Transverse colon (tissue), 4 donors: ENCODE data around the gene SOX8. TPM values are rescaled to one million over a fixed set of nuclear protein-coding genes. Genes with fewer than 3 reads are reported as not detected.

ENCODE experiments used
- DNase-seq: peaks from one replicate; pipeline ENCODE4 v3.0.0-alpha.2; 2019
- H3K27ac ChIP-seq, 4 donors: fragments of 200-600 bp; sonication (generic); 2 replicates each; pipeline ENCODE4 v1.5.1; 2016 to 2018; ENCODE audit warnings: inconsistent platforms in 4 of 4
- H3K27me3 ChIP-seq: fragments of 200-600 bp; sonication (generic); 2 replicates; pipeline ENCODE4 v1.5.1; 2017; ENCODE audit warnings: inconsistent platforms
- H3K36me3 ChIP-seq, 4 donors: fragments of 200-600 bp; sonication (generic); 2 replicates each; pipeline ENCODE4 v1.5.1; 2017 to 2019; ENCODE audit warnings: inconsistent platforms in 4 of 4
- H3K4me1 ChIP-seq, 4 donors: fragments of 200-600 bp; sonication (generic); 2 replicates each; pipeline ENCODE4 v1.5.1; 2017 to 2020; ENCODE audit warnings: inconsistent platforms in 4 of 4
- H3K4me3 ChIP-seq, 4 donors: fragments of 200-600 bp; sonication (generic); 1 replicate in 1 of 4; 2 replicates in 3 of 4; pipeline versions ENCODE4 v1.5.1 to v1.6.1; 2017 to 2019; ENCODE audit warnings: inconsistent platforms in 4 of 4
- H3K9me3 ChIP-seq, 2 donors: fragments of 200-600 bp; sonication (generic); 2 replicates each; pipeline ENCODE4 v1.5.1; 2017 to 2019; ENCODE audit warnings: inconsistent platforms in 2 of 2
- CTCF ChIP-seq, 5 experiments: fragments of 200-600 bp in 3 of 5; fragments of 450-650 bp in 2 of 5; sonication (generic) in 3 of 5; IDR thresholded peaks; 1 replicate in 2 of 5; 2 replicates in 3 of 5; pipeline ENCODE4 v1.5.1; 2016 to 2017; ENCODE audit warnings: antibody characterized with exemption in 5 of 5, inconsistent platforms in 3 of 5, mild to moderate bottlenecking in 2 of 5, moderate library complexity in 1 of 5
- EP300 ChIP-seq: sonication (generic); formaldehyde crosslinking; IDR thresholded peaks from one replicate; pipeline ENCODE4 v1.6.1; 2017; ENCODE audit warnings: antibody characterized with exemption, low read depth
- POLR2A ChIP-seq: fragments of 450-650 bp; IDR thresholded peaks from one replicate; pipeline ENCODE4 v1.6.1; 2016; ENCODE audit warnings: antibody characterized with exemption, mild to moderate bottlenecking, moderate library complexity
- POLR2AphosphoS5 ChIP-seq, 3 donors: sonication (generic); formaldehyde crosslinking; IDR thresholded peaks; one replicate each; pipeline ENCODE4 v1.6.1; 2016; ENCODE audit warnings: antibody characterized with exemption in 3 of 3
- WGBS, 2 donors: methylation state at CpG; one replicate each; pipeline ENCODE4 v1.1.5; 2018; ENCODE audit warnings: low coverage in 1 of 2; 5-methylcytosine and 5-hydroxymethylcytosine counted together
- in situ Hi-C, 4 donors: fragments of 200-750 bp; cut with MboI; loops; one replicate each; pipeline versions ENCODE4 v1.15.0 to v1.15.1; 2017; ENCODE audit warnings: low sequenced_read_pairs in 3 of 4, low pct_ligation_motif_present in 1 of 4, low pct_unique_long_range_greater_than_20kb in 1 of 4
- intact Hi-C: fragments of 100-400 bp; cut with DNase I; formaldehyde crosslinking; loops from one replicate; pipeline ENCODE4 v1.15.1; 2023; ENCODE audit warnings: low total_unique reads
- total RNA-seq, 4 donors: library from RNA; depleted of rRNA; stranded (reverse); fragments of >200 nt; gene quantifications; one replicate each; pipeline ENCODE4 v1.1.0, GENCODE V29; 2016

The SOX8 gene
- total RNA-seq: 1 to 10 TPM in 1 of 4 donors, under 1 TPM in 3; 0.37 to 1.9 (median 0.50) TPM

- Histone ChIP-seq H3K36me3 (no peaks in the 10 kb centered on the region), H3K27me3 (peaks cover 58% of the 10 kb centered on the region), H3K4me1 (peaks cover 4 to 23% (median 13%) of the 10 kb centered on the region in 4 donors), H3K4me3 (peak within 1 kb of the TSS; percentile 29 to 59 (median 43)), H3K27ac (no peak within 1 kb of the TSS), H3K9me3 (no peaks in the 10 kb centered on the region)
- no peak for DNase-seq
- in situ Hi-C loops: no loop called here
- 2% methylated on average over 28 of the region's 80 CpGs; no CpG with 5 or more reads in 1 of the 2 donors for WGBS, 2 donors
- intact Hi-C loops: no loop called here
- no peak for TF ChIP-seq POLR2A
- no peak for TF ChIP-seq EP300
- TF ChIP-seq POLR2AphosphoS5 (IDR thresholded peaks at IDR 0.05): no peak
- TF ChIP-seq CTCF (IDR thresholded peaks at IDR 0.05): no peak
Measured at GRCh38 chr16:981695-982144, at the start of gene SOX8. Gene SOX8, plus strand, starts transcription at chr16:981770. Its CDS starts 153 bp downstream, at chr16:981923.

GRCh38 chr16:932831-933330 is 48.7 kb upstream of the SOX8 start:
- no peaks in the 10 kb centered on the region for H3K27me3 ChIP-seq
- peaks cover 0 to 4% (median 0%) of the 10 kb centered on the region in 4 donors for H3K36me3 ChIP-seq
- in situ Hi-C loops: no loop called here
- intact Hi-C loops: no loop called here
- H3K4me1 ChIP-seq: no peaks in the 10 kb centered on the region
- DNase-seq: no peak
- no peaks in the 10 kb centered on the region for H3K9me3 ChIP-seq
- no peak overlapping the region for H3K4me3 ChIP-seq
- TF ChIP-seq EP300 (no peak), POLR2A (no peak), POLR2AphosphoS5 (IDR thresholded peaks at IDR 0.05) (no peak), CTCF (IDR thresholded peaks at IDR 0.05) (no peak)
- H3K27ac ChIP-seq: no peak overlapping the region
- WGBS, 2 donors: 91 to 93% methylated on average over 5 to 21 of the region's 21 CpGs

GRCh38 chr16:933581-933980 is 48.0 kb upstream of the SOX8 start:
- H3K27ac ChIP-seq: no peak overlapping the region
- no peaks in the 10 kb centered on the region for H3K27me3 ChIP-seq
- in situ Hi-C loops (no loop called here), intact Hi-C loops (no loop called here)
- H3K36me3 ChIP-seq: peaks cover 0 to 4% (median 0%) of the 10 kb centered on the region in 4 donors
- WGBS, 2 donors: 97% methylated on average over 15 of the region's 15 CpGs; no CpG with 5 or more reads in 1 of the 2 donors
- H3K4me3 ChIP-seq: no peak overlapping the region
- no peaks in the 10 kb centered on the region for H3K9me3 ChIP-seq
- TF ChIP-seq POLR2AphosphoS5 (IDR thresholded peaks at IDR 0.05): no peak
- TF ChIP-seq EP300: no peak
- no peaks in the 10 kb centered on the region for H3K4me1 ChIP-seq
- no peak for DNase-seq

- H3K36me3 ChIP-seq: peaks cover 0 to 4% (median 0%) of the 10 kb centered on the region in 4 donors
- no peaks in the 10 kb centered on the region for H3K4me1 ChIP-seq
- no peak overlapping the region for H3K27ac ChIP-seq
- intact Hi-C loops (no loop called here), in situ Hi-C loops (no loop called here)
- DNase-seq: no peak
- H3K27me3 ChIP-seq: no peaks in the 10 kb centered on the region
- H3K9me3 ChIP-seq: no peaks in the 10 kb centered on the region
- TF ChIP-seq EP300: no peak
- TF ChIP-seq CTCF (IDR thresholded peaks at IDR 0.05): no peak
- no peak for TF ChIP-seq POLR2AphosphoS5 (IDR thresholded peaks at IDR 0.05)
- no peak for TF ChIP-seq POLR2A
- no peak overlapping the region for H3K4me3 ChIP-seq
- 89 to 94% methylated on average over 10 of the region's 10 CpGs for WGBS, 2 donors
Measured at GRCh38 chr16:934178-934577, 47.4 kb upstream of the SOX8 start.

GRCh38 chr16:935684-936083 is 45.9 kb upstream of the SOX8 start:
- in situ Hi-C loops: no loop called here
- Histone ChIP-seq H3K27me3 (no peaks in the 10 kb centered on the region), H3K4me3 (no peak overlapping the region), H3K27ac (no peak overlapping the region), H3K36me3 (peaks cover 0 to 4% (median 2%) of the 10 kb centered on the region in 4 donors), H3K9me3 (no peaks in the 10 kb centered on the region), H3K4me1 (no peaks in the 10 kb centered on the region)
- intact Hi-C loops: no loop called here
- TF ChIP-seq CTCF (IDR thresholded peaks at IDR 0.05): no peak
- no peak for DNase-seq
- WGBS, 2 donors: 78 to 90% methylated on average over 3 to 11 of the region's 11 CpGs
